GM06990 (cell line): ENCODE measurements around the gene TRPT1.

Experiments used
- DNase-seq: peaks from one replicate; pipeline ENCODE4 v3.0.0-alpha.2; 2011; ENCODE audit not compliant: insufficient read length; ENCODE audit errors: extremely low read depth
- H3K27me3 ChIP-seq: replicated peaks from 2 replicates; pipeline ENCODE4 v1.6.0; 2011; ENCODE audit warnings: low read length; ENCODE audit not compliant: control insufficient read depth, insufficient read depth
- H3K36me3 ChIP-seq: 2 replicates; pipeline ENCODE4 v1.5.1; 2011; ENCODE audit warnings: low read length; ENCODE audit not compliant: control insufficient read depth, insufficient read depth
- H3K4me3 ChIP-seq: replicated peaks from 2 replicates; pipeline ENCODE4 v1.5.1; 2011; ENCODE audit warnings: low read depth, mild to moderate bottlenecking, control low read depth, low read length
- CTCF ChIP-seq: IDR thresholded peaks from 2 replicates; pipeline ENCODE4 v1.5.1; 2011; ENCODE audit warnings: low read length, control low read depth, mild to moderate bottlenecking, inconsistent platforms; ENCODE audit not compliant: insufficient read depth, poor library complexity, severe bottlenecking

TRPT1 gene

GRCh38 chr11:64186492-64187165 is 39.4 kb downstream of the TRPT1 start:
- DNase-seq, result no peak
- Histone ChIP-seq H3K27me3 (no peaks in the 10 kb centered on the region), H3K36me3 (peaks cover 2% of the 10 kb centered on the region; the same call in 1 of the 2 replicates), H3K4me3 (no peak overlapping the region)
- TF ChIP-seq CTCF, result no peak

- H3K36me3 ChIP-seq, result peaks cover 2% of the 10 kb centered on the region; the same call in 1 of the 2 replicates
- DNase-seq, result peak; percentile 98
These were observed 40.1 kb downstream of the TRPT1 start, which contains the start of gene STIP1 for GRCh38 chr11:64185693-64186491. TSS of gene STIP1 (plus strand) at chr11:64186171. CDS start at chr11:64186262, 91 bp downstream.

GRCh38 chr11:64185175-64185692 is 40.8 kb downstream of the TRPT1 start:
- peak overlapping the region; percentile 75 for H3K4me3 ChIP-seq
- no peak for DNase-seq
- H3K27me3 ChIP-seq, result no peaks in the 10 kb centered on the region
- TF ChIP-seq CTCF, result no peak
- H3K36me3 ChIP-seq, result peaks cover 2% of the 10 kb centered on the region; the same call in 1 of the 2 replicates

More at GRCh38 chr11:64185693-64186491, 40.1 kb downstream of the TRPT1 start, which contains the start of gene STIP1:
- Histone ChIP-seq H3K27me3 (no peaks in the 10 kb centered on the region), H3K4me3 (peak within 1 kb of the TSS; percentile 75)
- TF ChIP-seq CTCF, result peak; percentile 42

GRCh38 chr11:64183890-64184289 is 42.1 kb downstream of the TRPT1 start:
- no peak overlapping the region for H3K4me3 ChIP-seq
- DNase-seq, result no peak
- TF ChIP-seq CTCF, result no peak
- no peaks in the 10 kb centered on the region for H3K27me3 ChIP-seq
- H3K36me3 ChIP-seq, result peaks cover 2% of the 10 kb centered on the region; the same call in 1 of the 2 replicates

GRCh38 chr11:64181506-64182411 is 44.2 kb downstream of the TRPT1 start:
- no peak overlapping the region for H3K4me3 ChIP-seq
- no peaks in the 10 kb centered on the region for H3K27me3 ChIP-seq
- no peaks in the 10 kb centered on the region for H3K36me3 ChIP-seq
- no peak for TF ChIP-seq CTCF
- DNase-seq, result peak; percentile 61
